Tibial nerve (tissue), 4 donors: ENCODE data around the gene SLC7A5. TPM values are rescaled to one million over a fixed set of nuclear protein-coding genes. Genes with fewer than 3 reads are reported as not detected.
"Not testable (repeated sequence)": the region's sequence is repeated elsewhere in the genome, so short reads cannot be mapped to it uniquely, and the experiment has no call there.

ENCODE experiments used
- DNase-seq, 2 donors: peaks; one replicate each; pipeline ENCODE4 v3.0.0-alpha.2; 2019; ENCODE audit warnings: low spot score in 2 of 2
- H3K27ac ChIP-seq, 4 donors: fragments of 200-600 bp; sonication (generic) in 3 of 4; one replicate each; pipeline ENCODE4 v1.5.1; 2017 to 2019; ENCODE audit warnings: mild to moderate bottlenecking in 1 of 4
- H3K27me3 ChIP-seq, 2 donors: fragments of 200-600 bp; sonication (generic) in 1 of 2; one replicate each; pipeline versions ENCODE4 v1.5.1 to v1.6.0; 2017 to 2019
- H3K36me3 ChIP-seq, 3 donors: fragments of 200-600 bp; sonication (generic); one replicate each; pipeline ENCODE4 v1.5.1; 2018 to 2019
- H3K4me1 ChIP-seq, 4 donors: fragments of 200-600 bp; sonication (generic) in 3 of 4; one replicate each; pipeline ENCODE4 v1.5.1; 2017 to 2019
- H3K4me3 ChIP-seq, 4 donors: fragments of 200-600 bp; sonication (generic) in 3 of 4; one replicate each; pipeline ENCODE4 v1.5.1; 2017 to 2019; ENCODE audit warnings: mild to moderate bottlenecking in 1 of 4, moderate library complexity in 1 of 4
- H3K9me3 ChIP-seq, 4 donors: fragments of 200-600 bp; sonication (generic) in 3 of 4; one replicate each; pipeline ENCODE4 v1.5.1; 2017 to 2019
- EP300 ChIP-seq, 2 donors: sonication (generic); formaldehyde crosslinking; IDR thresholded peaks; one replicate each; pipeline ENCODE4 v1.6.1; 2017; ENCODE audit warnings: antibody characterized with exemption in 2 of 2, mild to moderate bottlenecking in 1 of 2
- POLR2A ChIP-seq, 2 donors: fragments of 450-650 bp; IDR thresholded peaks; one replicate each; pipeline ENCODE4 v1.6.1; 2017; ENCODE audit warnings: antibody characterized with exemption in 2 of 2, mild to moderate bottlenecking in 2 of 2, moderate library complexity in 2 of 2
- WGBS, 2 donors: methylation state at CpG; one replicate each; pipeline ENCODE4 v1.1.5; 2018; 5-methylcytosine and 5-hydroxymethylcytosine counted together
- total RNA-seq, 4 donors: library from RNA; depleted of rRNA; stranded (reverse); fragments of >200 nt; gene quantifications; one replicate each; pipeline ENCODE4 v1.1.0, GENCODE V29; 2016
- TF ChIP-seq, protein P1 (sequence below), 5 experiments: fragments of 200-600 bp in 3 of 5; fragments of 450-650 bp in 2 of 5; sonication (generic) in 3 of 5; IDR thresholded peaks; one replicate each; pipeline ENCODE4 v1.5.1; 2016 to 2019; ENCODE audit warnings: antibody characterized with exemption in 5 of 5, mild to moderate bottlenecking in 3 of 5, moderate library complexity in 2 of 5

Gene SLC7A5
- total RNA-seq, 4 donors from 2014 or later: 5.5 to 6.6 (median 6.0) TPM

DNA sequence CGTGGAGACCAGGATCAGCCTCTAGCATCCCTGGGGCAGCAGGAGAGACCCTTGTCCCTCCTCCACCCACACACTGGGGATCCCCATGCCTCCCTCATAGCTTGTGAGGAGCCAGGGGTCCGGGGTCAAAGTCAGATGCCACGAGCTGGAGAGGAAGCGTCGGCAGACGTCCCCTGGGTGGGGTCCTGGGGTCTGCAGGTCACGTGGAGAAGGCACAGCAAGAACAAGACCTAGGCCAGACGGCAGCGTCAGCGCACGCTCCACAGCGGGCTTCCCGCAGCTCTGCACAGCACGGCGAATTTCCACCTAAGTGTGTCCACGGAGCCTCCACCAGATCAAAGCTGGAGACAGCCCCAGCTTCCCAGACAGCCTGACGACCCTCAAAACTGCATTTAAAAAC lies 49.3 kb downstream of the SLC7A5 start:
- TF ChIP-seq, protein P1, sequence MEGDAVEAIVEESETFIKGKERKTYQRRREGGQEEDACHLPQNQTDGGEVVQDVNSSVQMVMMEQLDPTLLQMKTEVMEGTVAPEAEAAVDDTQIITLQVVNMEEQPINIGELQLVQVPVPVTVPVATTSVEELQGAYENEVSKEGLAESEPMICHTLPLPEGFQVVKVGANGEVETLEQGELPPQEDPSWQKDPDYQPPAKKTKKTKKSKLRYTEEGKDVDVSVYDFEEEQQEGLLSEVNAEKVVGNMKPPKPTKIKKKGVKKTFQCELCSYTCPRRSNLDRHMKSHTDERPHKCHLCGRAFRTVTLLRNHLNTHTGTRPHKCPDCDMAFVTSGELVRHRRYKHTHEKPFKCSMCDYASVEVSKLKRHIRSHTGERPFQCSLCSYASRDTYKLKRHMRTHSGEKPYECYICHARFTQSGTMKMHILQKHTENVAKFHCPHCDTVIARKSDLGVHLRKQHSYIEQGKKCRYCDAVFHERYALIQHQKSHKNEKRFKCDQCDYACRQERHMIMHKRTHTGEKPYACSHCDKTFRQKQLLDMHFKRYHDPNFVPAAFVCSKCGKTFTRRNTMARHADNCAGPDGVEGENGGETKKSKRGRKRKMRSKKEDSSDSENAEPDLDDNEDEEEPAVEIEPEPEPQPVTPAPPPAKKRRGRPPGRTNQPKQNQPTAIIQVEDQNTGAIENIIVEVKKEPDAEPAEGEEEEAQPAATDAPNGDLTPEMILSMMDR (IDR thresholded peaks at IDR 0.05): no peak
- no peak for TF ChIP-seq EP300 (IDR thresholded peaks at IDR 0.05)
- no peak for TF ChIP-seq POLR2A (IDR thresholded peaks at IDR 0.05)
- peaks cover 0 to 9% of the 10 kb centered on the region in 2 donors for H3K27me3 ChIP-seq
- no peak overlapping the region for H3K4me3 ChIP-seq
- H3K4me1 ChIP-seq: no peaks in the 10 kb centered on the region
- DNase-seq: no peak
- 84 to 85% methylated on average over 16 to 17 of the region's 17 CpGs for WGBS, 2 donors
- H3K27ac ChIP-seq: no peak overlapping the region
- peaks cover 0 to 28% (median 3%) of the 10 kb centered on the region in 4 donors for H3K9me3 ChIP-seq
- no peaks in the 10 kb centered on the region for H3K36me3 ChIP-seq

DNA sequence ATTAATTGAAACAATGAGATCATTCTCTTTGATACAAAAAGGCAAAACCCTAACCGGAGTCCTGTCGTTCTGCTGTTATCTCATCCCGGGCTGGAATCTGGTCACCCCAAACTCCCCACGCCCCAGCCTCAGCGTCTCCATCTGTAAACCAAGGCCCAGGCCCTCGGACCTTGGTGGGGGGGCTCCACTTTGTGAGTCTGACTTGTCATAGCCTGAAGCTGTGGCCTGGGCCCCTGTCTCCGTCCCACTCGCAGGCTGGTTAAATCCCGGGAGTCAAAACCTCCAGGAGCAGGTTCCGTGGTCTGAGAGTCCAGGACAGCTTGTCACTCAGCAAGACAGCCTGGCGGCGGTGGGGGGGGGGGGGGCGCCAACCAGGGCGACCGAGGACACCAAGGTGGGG lies 50.0 kb downstream of the SLC7A5 start:
- no peak for TF ChIP-seq EP300 (IDR thresholded peaks at IDR 0.05)
- TF ChIP-seq, protein P1 (IDR thresholded peaks at IDR 0.05): no peak
- no peak for TF ChIP-seq POLR2A (IDR thresholded peaks at IDR 0.05)
- Histone ChIP-seq H3K9me3 (peaks cover 0 to 28% (median 3%) of the 10 kb centered on the region in 4 donors), H3K27ac (no peak overlapping the region), H3K4me3 (no peak overlapping the region), H3K4me1 (no peaks in the 10 kb centered on the region), H3K27me3 (peaks cover 0 to 2% of the 10 kb centered on the region in 2 donors), H3K36me3 (no peaks in the 10 kb centered on the region)
- DNase-seq: no peak
- 73 to 79% methylated on average over 13 to 15 of the region's 15 CpGs for WGBS, 2 donors

DNA sequence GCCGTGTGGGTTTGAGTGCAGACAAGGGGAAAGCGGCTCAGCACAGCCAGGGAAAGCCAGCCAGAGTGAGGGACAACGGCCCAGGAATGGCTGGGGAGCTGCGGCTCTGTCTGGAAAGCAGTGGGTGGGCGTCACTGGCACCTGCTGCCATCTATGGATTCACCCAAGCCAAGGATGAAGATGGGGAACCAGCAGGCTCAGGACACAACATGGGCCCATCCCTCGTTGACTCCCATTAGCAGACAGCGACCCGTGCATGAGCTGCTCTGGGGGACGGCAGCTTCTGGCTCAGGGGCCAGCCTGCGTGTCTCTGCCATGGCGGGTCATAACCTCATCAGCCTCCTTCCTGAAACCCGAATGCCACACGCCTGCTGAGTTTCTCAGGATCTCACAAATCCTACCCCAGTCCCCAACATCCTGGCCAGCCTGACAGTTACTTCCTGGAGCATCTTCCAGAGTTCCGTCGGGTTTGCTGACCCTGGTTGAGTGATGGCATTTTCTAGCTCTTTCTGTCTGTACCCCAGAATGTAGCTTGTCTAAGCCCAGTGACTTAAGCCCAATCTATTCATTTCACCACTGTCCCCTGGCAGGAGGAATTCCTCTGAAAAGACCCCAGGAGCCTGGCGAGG lies 50.7 kb downstream of the SLC7A5 start:
- Histone ChIP-seq H3K4me1 (no peaks in the 10 kb centered on the region), H3K27ac (no peak overlapping the region), H3K4me3 (no peak overlapping the region), H3K36me3 (no peaks in the 10 kb centered on the region), H3K9me3 (peaks cover 0 to 28% (median 3%) of the 10 kb centered on the region in 4 donors), H3K27me3 (no peaks in the 10 kb centered on the region)
- TF ChIP-seq POLR2A (IDR thresholded peaks at IDR 0.05) (no peak), EP300 (IDR thresholded peaks at IDR 0.05) (no peak)
- TF ChIP-seq, protein P1 (IDR thresholded peaks at IDR 0.05): no peak
- 76 to 77% methylated on average over 16 of the region's 16 CpGs for WGBS, 2 donors
- DNase-seq: no peak

DNA sequence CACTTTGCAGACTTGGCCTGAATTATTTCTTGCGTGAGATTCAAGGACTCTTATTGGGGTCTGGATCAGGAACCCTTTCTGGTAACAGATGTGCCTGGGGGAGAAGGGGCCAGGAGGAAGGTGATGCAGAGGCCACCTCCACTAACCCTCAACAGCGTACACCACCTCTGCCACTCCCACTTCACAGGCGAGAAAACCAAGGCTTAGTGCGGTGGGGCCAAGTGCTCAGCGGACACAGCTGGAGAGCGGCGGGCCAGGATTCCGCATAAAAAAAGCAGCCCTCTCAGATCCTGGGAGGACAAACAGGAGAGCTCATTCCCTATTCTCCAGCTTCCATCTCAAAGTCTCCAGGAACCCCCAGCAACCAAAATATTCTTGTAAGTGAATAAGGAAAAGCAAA lies 51.4 kb downstream of the SLC7A5 start:
- peaks cover 0 to 28% (median 3%) of the 10 kb centered on the region in 4 donors for H3K9me3 ChIP-seq
- DNase-seq: no peak
- H3K4me1 ChIP-seq: no peaks in the 10 kb centered on the region
- WGBS, 2 donors: 97 to 99% methylated on average over 8 of the region's 8 CpGs
- TF ChIP-seq POLR2A (IDR thresholded peaks at IDR 0.05) (no peak), EP300 (IDR thresholded peaks at IDR 0.05) (no peak)
- TF ChIP-seq, protein P1 (IDR thresholded peaks at IDR 0.05): no peak
- H3K27me3 ChIP-seq: no peaks in the 10 kb centered on the region
- H3K27ac ChIP-seq: no peak overlapping the region
- no peaks in the 10 kb centered on the region for H3K36me3 ChIP-seq
- no peak overlapping the region for H3K4me3 ChIP-seq

DNA sequence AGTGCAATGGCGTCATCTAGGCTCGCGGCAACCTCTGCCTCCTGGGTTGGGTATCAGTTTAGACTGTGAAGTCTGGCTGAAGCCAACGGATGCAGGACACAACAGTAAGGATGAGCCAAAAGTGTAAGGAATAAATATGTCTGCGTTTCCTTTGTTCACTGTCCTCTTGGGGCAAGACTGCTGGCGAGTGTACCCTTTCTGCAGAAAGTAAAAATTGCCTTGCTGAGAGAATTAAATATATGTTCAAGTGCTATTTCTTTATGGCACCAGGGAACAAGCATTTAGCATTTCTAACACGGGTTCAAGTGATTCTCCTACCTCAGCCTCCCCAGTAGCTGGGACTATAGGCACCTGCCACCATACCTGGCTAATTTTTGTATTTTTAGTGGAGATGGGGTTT lies 51.9 kb downstream of the SLC7A5 start:
- not testable (repeated sequence) for H3K4me3 ChIP-seq, H3K36me3 ChIP-seq, H3K27me3 ChIP-seq, DNase-seq, H3K4me1 ChIP-seq, H3K27ac ChIP-seq
- 92 to 96% methylated on average over 7 of the region's 7 CpGs for WGBS, 2 donors
- H3K9me3 ChIP-seq: peaks cover 0 to 28% (median 3%) of the 10 kb centered on the region in 4 donors
